ENCODE data around the gene ABR.

DNA sequence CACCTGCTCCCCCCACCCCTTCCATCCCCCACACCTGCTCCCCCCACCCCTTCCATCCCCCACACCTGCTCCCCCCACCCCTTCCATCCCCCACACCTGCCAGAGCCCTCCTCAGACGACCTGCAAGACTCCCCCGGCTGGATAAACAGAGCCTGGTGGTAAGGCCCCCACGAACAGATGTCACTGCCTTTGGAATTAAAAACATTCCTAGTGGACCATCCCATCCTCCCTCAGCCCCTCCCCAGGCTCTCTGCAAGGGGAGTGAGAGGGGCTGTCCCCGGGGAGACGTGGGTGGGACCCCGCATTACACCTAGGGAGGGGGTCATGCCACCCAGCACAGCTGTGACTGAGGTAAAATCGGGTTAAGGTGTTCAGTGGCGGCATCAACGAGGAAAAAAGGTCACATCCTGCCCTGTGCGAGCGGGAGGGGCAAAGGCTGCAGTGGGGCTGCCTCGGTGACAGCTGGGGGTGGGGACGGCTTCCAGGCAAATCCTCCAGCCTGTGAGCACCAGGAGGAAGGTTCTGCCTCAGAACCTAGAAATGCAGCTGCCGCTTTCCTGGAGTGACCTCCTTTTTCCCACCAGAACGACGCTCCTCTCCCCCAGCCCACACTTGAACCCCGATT lies 144.1 kb downstream of the ABR start:
- TF ChIP-seq, protein P1, sequence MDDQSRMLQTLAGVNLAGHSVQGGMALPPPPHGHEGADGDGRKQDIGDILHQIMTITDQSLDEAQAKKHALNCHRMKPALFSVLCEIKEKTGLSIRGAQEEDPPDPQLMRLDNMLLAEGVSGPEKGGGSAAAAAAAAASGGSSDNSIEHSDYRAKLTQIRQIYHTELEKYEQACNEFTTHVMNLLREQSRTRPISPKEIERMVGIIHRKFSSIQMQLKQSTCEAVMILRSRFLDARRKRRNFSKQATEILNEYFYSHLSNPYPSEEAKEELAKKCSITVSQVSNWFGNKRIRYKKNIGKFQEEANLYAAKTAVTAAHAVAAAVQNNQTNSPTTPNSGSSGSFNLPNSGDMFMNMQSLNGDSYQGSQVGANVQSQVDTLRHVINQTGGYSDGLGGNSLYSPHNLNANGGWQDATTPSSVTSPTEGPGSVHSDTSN (IDR thresholded peaks at IDR 0.05): no peak
- TF ChIP-seq E2F6 (IDR thresholded peaks at IDR 0.05; ENCODE audit: borderline replicate concordance, low read depth) (no peak), CTCF (IDR thresholded peaks at IDR 0.05) (no peak), HDAC2 (IDR thresholded peaks at IDR 0.05) (no peak), POLR2A (IDR thresholded peaks at IDR 0.05; ENCODE audit: low read length) (no peak), POLR2AphosphoS2 (conservative IDR thresholded peaks at IDR 0.05; ENCODE audit: low read length) (no peak), CHD2 (IDR thresholded peaks at IDR 0.05; ENCODE audit: low read length, partially characterized antibody) (no peak), RNF2 (IDR thresholded peaks at IDR 0.05; ENCODE audit: borderline replicate concordance, low read depth) (no peak)
- TF ChIP-seq, protein P2, sequence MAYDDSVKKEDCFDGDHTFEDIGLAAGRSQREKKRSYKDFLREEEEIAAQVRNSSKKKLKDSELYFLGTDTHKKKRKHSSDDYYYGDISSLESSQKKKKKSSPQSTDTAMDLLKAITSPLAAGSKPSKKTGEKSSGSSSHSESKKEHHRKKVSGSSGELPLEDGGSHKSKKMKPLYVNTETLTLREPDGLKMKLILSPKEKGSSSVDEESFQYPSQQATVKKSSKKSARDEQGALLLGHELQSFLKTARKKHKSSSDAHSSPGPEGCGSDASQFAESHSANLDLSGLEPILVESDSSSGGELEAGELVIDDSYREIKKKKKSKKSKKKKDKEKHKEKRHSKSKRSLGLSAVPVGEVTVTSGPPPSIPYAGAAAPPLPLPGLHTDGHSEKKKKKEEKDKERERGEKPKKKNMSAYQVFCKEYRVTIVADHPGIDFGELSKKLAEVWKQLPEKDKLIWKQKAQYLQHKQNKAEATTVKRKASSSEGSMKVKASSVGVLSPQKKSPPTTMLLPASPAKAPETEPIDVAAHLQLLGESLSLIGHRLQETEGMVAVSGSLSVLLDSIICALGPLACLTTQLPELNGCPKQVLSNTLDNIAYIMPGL (CRISPR knock-in tag; IDR thresholded peaks at IDR 0.05; ENCODE audit: borderline replicate concordance): no peak
